Activated B cell treated with CpG ODN at 0.5 μM for 24 hours (primary cell): Measurements from ENCODE around the gene MROH2A. TPM values are rescaled to one million over a fixed set of nuclear protein-coding genes. Genes with fewer than 3 reads are reported as not detected.

Source experiments
- ATAC-seq: fragments of 200-7000 bp; cut with Tn5 transposase; one replicate; pipeline ENCODE4 v1.10.0; 2021; ENCODE audit warnings: low read depth, mild to moderate bottlenecking, moderate library complexity
- CTCF ChIA-PET: fragments of 350-600 bp; sonication (Branson Sonifier 250); formaldehyde crosslinking; loops from one replicate; lab custom pipeline; 2021; ENCODE audit warnings: antibody characterized with exemption; lab: Charles Lee
- POLR2A ChIA-PET: fragments of 350-600 bp; sonication (Branson Sonifier 250); formaldehyde crosslinking; loops from one replicate; lab custom pipeline; 2021; ENCODE audit warnings: antibody characterized with exemption; lab: Charles Lee
- DNase-seq: peaks from one replicate; pipeline ENCODE4 v3.0.0; 2022
- H3K27ac Mint-ChIP-seq: one replicate; pipeline ENCODE4 v1.8.0; 2020; ENCODE audit warnings: mixed read lengths
- H3K27me3 Mint-ChIP-seq: one replicate; pipeline ENCODE4 v1.8.0; 2021; ENCODE audit warnings: mixed read lengths
- H3K36me3 Mint-ChIP-seq: one replicate; pipeline ENCODE4 v1.8.0; 2021; ENCODE audit warnings: low read depth, mixed read lengths
- H3K4me1 Mint-ChIP-seq: one replicate; pipeline ENCODE4 v1.8.0; 2021; ENCODE audit warnings: mixed read lengths
- H3K4me3 Mint-ChIP-seq: one replicate; pipeline ENCODE4 v1.8.0; 2020; ENCODE audit warnings: mild to moderate bottlenecking, mixed read lengths
- H3K9me3 Mint-ChIP-seq: one replicate; pipeline ENCODE4 v1.8.0; 2020; ENCODE audit warnings: mixed read lengths
- CTCF ChIP-seq: fragments of 200-600 bp; IDR thresholded peaks from one replicate; pipeline ENCODE4 v1.8.0; 2022; ENCODE audit warnings: antibody characterized with exemption, mild to moderate bottlenecking
- intact Hi-C: fragments of 100-400 bp; cut with micrococcal nuclease; formaldehyde crosslinking; loops from one replicate; pipeline ENCODE4 v1.15.1; 2024
- total RNA-seq: library from RNA; stranded (reverse); gene quantifications from 2 replicates; pipeline ENCODE4 v1.2.3, GENCODE V29; 2022

The MROH2A gene
- total RNA-seq, 1 donor from 2014 or later = not detected

- no peak overlapping the region for H3K4me3 Mint-ChIP-seq
- ChIA-PET CTCF (no interaction called here), POLR2A (no interaction called here)
- no peaks in the 10 kb centered on the region for H3K4me1 Mint-ChIP-seq
- H3K27me3 Mint-ChIP-seq = peaks cover 5% of the 10 kb centered on the region
- H3K27ac Mint-ChIP-seq = no peak overlapping the region
- no peak for DNase-seq
- no peak for ATAC-seq
- H3K9me3 Mint-ChIP-seq = no peaks in the 10 kb centered on the region
- no peaks in the 10 kb centered on the region for H3K36me3 Mint-ChIP-seq
- TF ChIP-seq CTCF = no peak
- intact Hi-C loops = no loop called here
These were observed 46.2 kb downstream of the MROH2A start for GRCh38 chr2:233824373-233824772.

- H3K4me3 Mint-ChIP-seq = no peak overlapping the region
- peaks cover 4% of the 10 kb centered on the region for H3K4me1 Mint-ChIP-seq
- no peaks in the 10 kb centered on the region for H3K9me3 Mint-ChIP-seq
- intact Hi-C loops = no loop called here
- ATAC-seq = no peak
- no peak for TF ChIP-seq CTCF
- DNase-seq = peak; percentile 9
- H3K27ac Mint-ChIP-seq = no peak overlapping the region
- ChIA-PET POLR2A (no interaction called here), CTCF (no interaction called here)
- H3K36me3 Mint-ChIP-seq = no peaks in the 10 kb centered on the region
- H3K27me3 Mint-ChIP-seq = peaks cover 3% of the 10 kb centered on the region
These were observed 50.5 kb downstream of the MROH2A start for GRCh38 chr2:233828546-233829192.

- Mint-ChIP-seq H3K36me3 (no peaks in the 10 kb centered on the region), H3K4me1 (peaks cover 4% of the 10 kb centered on the region), H3K27ac (no peak overlapping the region), H3K9me3 (no peaks in the 10 kb centered on the region), H3K4me3 (no peak overlapping the region), H3K27me3 (peaks cover 3% of the 10 kb centered on the region)
- ChIA-PET POLR2A (no interaction called here), CTCF (no interaction called here)
- ATAC-seq (no peak), DNase-seq (peak; percentile 4)
- intact Hi-C loops = no loop called here
- TF ChIP-seq CTCF = no peak
These were observed 51.3 kb downstream of the MROH2A start for GRCh38 chr2:233829193-233830110.

- Mint-ChIP-seq H3K27me3 (peaks cover 3% of the 10 kb centered on the region), H3K36me3 (no peaks in the 10 kb centered on the region), H3K4me1 (peaks cover 4% of the 10 kb centered on the region), H3K4me3 (no peak overlapping the region), H3K27ac (no peak overlapping the region), H3K9me3 (no peaks in the 10 kb centered on the region)
- ATAC-seq (no peak), DNase-seq (no peak)
- ChIA-PET POLR2A (no interaction called here), CTCF (no interaction called here)
- TF ChIP-seq CTCF = no peak
- intact Hi-C loops = no loop called here
These were observed 52.1 kb downstream of the MROH2A start for GRCh38 chr2:233830111-233830802.
